ENCODE results near the gene PTPN1. TPM values are rescaled to one million over a fixed set of nuclear protein-coding genes. Genes with fewer than 3 reads are reported as not detected.

Gene PTPN1
- total and polyA plus RNA-seq, 2 experiments from 2014 or later, result 16.9 to 26.4 TPM

DNA sequence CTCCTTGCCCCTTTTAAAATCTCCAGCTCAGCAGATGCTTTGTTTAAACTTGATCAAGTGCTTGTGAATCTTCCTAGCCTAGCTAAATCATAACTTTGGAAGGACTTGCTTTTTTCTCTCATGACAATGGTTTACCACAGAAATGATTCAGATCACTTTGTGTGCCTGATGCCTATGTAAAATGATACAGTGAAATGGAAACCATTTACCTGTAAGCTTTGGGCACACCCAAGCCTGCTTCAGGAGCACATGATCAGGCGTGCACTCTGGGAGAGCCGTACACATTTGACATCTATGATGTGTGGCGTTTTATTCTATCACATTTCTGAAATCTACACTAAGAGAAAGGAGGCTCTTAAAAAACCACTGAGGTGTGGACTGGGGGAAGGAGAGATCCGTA lies 41.1 kb downstream of the PTPN1 start (continued):
- TF ChIP-seq, protein P1, sequence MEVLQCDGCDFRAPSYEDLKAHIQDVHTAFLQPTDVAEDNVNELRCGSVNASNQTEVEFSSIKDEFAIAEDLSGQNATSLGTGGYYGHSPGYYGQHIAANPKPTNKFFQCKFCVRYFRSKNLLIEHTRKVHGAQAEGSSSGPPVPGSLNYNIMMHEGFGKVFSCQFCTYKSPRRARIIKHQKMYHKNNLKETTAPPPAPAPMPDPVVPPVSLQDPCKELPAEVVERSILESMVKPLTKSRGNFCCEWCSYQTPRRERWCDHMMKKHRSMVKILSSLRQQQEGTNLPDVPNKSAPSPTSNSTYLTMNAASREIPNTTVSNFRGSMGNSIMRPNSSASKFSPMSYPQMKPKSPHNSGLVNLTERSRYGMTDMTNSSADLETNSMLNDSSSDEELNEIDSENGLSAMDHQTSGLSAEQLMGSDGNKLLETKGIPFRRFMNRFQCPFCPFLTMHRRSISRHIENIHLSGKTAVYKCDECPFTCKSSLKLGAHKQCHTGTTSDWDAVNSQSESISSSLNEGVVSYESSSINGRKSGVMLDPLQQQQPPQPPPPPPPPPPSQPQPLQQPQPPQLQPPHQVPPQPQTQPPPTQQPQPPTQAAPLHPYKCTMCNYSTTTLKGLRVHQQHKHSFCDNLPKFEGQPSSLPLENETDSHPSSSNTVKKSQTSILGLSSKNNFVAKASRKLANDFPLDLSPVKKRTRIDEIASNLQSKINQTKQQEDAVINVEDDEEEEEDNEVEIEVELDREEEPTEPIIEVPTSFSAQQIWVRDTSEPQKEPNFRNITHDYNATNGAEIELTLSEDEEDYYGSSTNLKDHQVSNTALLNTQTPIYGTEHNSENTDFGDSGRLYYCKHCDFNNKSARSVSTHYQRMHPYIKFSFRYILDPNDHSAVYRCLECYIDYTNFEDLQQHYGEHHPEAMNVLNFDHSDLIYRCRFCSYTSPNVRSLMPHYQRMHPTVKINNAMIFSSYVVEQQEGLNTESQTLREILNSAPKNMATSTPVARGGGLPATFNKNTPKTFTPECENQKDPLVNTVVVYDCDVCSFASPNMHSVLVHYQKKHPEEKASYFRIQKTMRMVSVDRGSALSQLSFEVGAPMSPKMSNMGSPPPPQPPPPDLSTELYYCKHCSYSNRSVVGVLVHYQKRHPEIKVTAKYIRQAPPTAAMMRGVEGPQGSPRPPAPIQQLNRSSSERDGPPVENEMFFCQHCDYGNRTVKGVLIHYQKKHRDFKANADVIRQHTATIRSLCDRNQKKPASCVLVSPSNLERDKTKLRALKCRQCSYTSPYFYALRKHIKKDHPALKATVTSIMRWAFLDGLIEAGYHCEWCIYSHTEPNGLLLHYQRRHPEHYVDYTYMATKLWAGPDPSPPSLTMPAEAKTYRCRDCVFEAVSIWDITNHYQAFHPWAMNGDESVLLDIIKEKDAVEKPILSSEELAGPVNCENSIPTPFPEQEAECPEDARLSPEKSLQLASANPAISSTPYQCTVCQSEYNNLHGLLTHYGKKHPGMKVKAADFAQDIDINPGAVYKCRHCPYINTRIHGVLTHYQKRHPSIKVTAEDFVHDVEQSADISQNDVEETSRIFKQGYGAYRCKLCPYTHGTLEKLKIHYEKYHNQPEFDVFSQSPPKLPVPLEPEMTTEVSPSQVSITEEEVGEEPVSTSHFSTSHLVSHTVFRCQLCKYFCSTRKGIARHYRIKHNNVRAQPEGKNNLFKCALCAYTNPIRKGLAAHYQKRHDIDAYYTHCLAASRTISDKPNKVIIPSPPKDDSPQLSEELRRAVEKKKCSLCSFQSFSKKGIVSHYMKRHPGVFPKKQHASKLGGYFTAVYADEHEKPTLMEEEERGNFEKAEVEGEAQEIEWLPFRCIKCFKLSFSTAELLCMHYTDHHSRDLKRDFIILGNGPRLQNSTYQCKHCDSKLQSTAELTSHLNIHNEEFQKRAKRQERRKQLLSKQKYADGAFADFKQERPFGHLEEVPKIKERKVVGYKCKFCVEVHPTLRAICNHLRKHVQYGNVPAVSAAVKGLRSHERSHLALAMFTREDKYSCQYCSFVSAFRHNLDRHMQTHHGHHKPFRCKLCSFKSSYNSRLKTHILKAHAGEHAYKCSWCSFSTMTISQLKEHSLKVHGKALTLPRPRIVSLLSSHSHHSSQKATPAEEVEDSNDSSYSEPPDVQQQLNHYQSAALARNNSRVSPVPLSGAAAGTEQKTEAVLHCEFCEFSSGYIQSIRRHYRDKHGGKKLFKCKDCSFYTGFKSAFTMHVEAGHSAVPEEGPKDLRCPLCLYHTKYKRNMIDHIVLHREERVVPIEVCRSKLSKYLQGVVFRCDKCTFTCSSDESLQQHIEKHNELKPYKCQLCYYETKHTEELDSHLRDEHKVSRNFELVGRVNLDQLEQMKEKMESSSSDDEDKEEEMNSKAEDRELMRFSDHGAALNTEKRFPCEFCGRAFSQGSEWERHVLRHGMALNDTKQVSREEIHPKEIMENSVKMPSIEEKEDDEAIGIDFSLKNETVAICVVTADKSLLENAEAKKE (CRISPR knock-in tag; IDR thresholded peaks at IDR 0.05), result no peak
- TF ChIP-seq POLR2AphosphoS5 (IDR thresholded peaks at IDR 0.05; ENCODE audit: low read depth) (no peak), ZNF114 (CRISPR knock-in tag; IDR thresholded peaks at IDR 0.05) (no peak), EZH2 (IDR thresholded peaks at IDR 0.05; ENCODE audit: low read depth, unreplicated experiment) (no peak), ZNF331 (CRISPR knock-in tag; IDR thresholded peaks at IDR 0.05; ENCODE audit: low read depth) (no peak)
- TF ChIP-seq, protein P2, sequence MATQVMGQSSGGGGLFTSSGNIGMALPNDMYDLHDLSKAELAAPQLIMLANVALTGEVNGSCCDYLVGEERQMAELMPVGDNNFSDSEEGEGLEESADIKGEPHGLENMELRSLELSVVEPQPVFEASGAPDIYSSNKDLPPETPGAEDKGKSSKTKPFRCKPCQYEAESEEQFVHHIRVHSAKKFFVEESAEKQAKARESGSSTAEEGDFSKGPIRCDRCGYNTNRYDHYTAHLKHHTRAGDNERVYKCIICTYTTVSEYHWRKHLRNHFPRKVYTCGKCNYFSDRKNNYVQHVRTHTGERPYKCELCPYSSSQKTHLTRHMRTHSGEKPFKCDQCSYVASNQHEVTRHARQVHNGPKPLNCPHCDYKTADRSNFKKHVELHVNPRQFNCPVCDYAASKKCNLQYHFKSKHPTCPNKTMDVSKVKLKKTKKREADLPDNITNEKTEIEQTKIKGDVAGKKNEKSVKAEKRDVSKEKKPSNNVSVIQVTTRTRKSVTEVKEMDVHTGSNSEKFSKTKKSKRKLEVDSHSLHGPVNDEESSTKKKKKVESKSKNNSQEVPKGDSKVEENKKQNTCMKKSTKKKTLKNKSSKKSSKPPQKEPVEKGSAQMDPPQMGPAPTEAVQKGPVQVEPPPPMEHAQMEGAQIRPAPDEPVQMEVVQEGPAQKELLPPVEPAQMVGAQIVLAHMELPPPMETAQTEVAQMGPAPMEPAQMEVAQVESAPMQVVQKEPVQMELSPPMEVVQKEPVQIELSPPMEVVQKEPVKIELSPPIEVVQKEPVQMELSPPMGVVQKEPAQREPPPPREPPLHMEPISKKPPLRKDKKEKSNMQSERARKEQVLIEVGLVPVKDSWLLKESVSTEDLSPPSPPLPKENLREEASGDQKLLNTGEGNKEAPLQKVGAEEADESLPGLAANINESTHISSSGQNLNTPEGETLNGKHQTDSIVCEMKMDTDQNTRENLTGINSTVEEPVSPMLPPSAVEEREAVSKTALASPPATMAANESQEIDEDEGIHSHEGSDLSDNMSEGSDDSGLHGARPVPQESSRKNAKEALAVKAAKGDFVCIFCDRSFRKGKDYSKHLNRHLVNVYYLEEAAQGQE (IDR thresholded peaks at IDR 0.05; ENCODE audit: unreplicated experiment), result no peak

DNA sequence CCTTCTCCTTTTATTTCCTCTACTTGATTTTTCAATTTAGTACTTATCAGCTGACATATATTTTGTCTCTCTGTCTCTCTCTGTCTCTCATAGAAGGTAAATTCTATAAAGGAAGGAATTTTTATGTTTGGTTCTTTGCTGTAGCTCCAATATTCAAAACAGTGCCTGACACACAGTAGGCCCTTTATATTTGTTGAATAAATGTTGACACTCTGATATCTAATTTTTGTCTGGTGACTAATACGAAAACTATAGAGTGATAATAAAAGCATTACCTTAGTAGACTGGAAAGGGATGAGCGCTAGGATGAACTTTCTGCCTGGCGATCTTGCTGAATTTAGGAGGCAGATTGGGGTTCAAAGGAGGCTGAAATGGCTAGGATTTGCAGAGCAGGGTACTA lies 42.8 kb downstream of the PTPN1 start:
- no peaks in the 10 kb centered on the region for H3K9me3 Mint-ChIP-seq
- no peaks in the 10 kb centered on the region for H3K9me2 ChIP-seq (ENCODE audit: insufficient read depth)
- no peaks in the 10 kb centered on the region for H3K4me1 Mint-ChIP-seq
- H3K79me2 ChIP-seq (replicated peaks; ENCODE audit: insufficient read depth), result peaks cover 53% of the 10 kb centered on the region
- H3K36me3 ChIP-seq (ENCODE audit: insufficient read depth), result no peaks in the 10 kb centered on the region; the same call in 1 of the 2 replicates
- no peak overlapping the region for H3K4me2 ChIP-seq
- no peaks in the 10 kb centered on the region; the same call in 2 of the 3 replicates for H3K36me3 Mint-ChIP-seq (ENCODE audit: low read depth)
- peaks cover 7% of the 10 kb centered on the region; the same call in 1 of the 2 replicates for H4K20me1 ChIP-seq (replicated peaks; ENCODE audit: insufficient read depth)
- H3F3A ChIP-seq (replicated peaks; ENCODE audit: low read depth), result no peaks in the 10 kb centered on the region
- no peaks in the 10 kb centered on the region for H3K27me3 ChIP-seq (ENCODE audit: insufficient read depth)
- no peak overlapping the region for H2AFZ ChIP-seq
- no peak for ATAC-seq
- no peaks in the 10 kb centered on the region for H3K4me1 ChIP-seq (ENCODE audit: insufficient read depth)
- H3K4me3 ChIP-seq, result no peak overlapping the region
- no peak overlapping the region for H3K4me3 Mint-ChIP-seq
- H3K27ac Mint-ChIP-seq, result no peak overlapping the region
- no peak for DNase-seq (ENCODE audit: low spot score)
- no peak for TF ChIP-seq CREB1 (CRISPR knock-in tag; IDR thresholded peaks at IDR 0.05; ENCODE audit: low read depth)
- TF ChIP-seq, protein P3, sequence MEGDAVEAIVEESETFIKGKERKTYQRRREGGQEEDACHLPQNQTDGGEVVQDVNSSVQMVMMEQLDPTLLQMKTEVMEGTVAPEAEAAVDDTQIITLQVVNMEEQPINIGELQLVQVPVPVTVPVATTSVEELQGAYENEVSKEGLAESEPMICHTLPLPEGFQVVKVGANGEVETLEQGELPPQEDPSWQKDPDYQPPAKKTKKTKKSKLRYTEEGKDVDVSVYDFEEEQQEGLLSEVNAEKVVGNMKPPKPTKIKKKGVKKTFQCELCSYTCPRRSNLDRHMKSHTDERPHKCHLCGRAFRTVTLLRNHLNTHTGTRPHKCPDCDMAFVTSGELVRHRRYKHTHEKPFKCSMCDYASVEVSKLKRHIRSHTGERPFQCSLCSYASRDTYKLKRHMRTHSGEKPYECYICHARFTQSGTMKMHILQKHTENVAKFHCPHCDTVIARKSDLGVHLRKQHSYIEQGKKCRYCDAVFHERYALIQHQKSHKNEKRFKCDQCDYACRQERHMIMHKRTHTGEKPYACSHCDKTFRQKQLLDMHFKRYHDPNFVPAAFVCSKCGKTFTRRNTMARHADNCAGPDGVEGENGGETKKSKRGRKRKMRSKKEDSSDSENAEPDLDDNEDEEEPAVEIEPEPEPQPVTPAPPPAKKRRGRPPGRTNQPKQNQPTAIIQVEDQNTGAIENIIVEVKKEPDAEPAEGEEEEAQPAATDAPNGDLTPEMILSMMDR (conservative IDR thresholded peaks at IDR 0.05; ENCODE audit: low read depth in 2 of 2), result no peak
- TF ChIP-seq ZNF331 (CRISPR knock-in tag; IDR thresholded peaks at IDR 0.05; ENCODE audit: low read depth), result no peak
- TF ChIP-seq ZNF114 (CRISPR knock-in tag; IDR thresholded peaks at IDR 0.05), result no peak
- TF ChIP-seq STAT1 (IDR thresholded peaks at IDR 0.05; ENCODE audit: unreplicated experiment), result no peak
- no peak for TF ChIP-seq POLR2AphosphoS5 (IDR thresholded peaks at IDR 0.05; ENCODE audit: low read depth)
- no peak overlapping the region for H3K27ac ChIP-seq (ENCODE audit: low read depth)
- H3K27me3 Mint-ChIP-seq (ENCODE audit: insufficient read depth, low read depth, poor library complexity), result no peaks in the 10 kb centered on the region

All from GM23338 (cell line).